HG02763 (cell line): ENCODE data around the gene CEACAM18.
"Not testable (repeated sequence)": the region's sequence is repeated elsewhere in the genome, so short reads cannot be mapped to it uniquely, and the experiment has no call there.

Source experiments
- ATAC-seq: cut with Tn5 transposase; IDR thresholded peaks from one replicate; pipeline ENCODE4 v1.9.1; 2021; ENCODE audit warnings: mild to moderate bottlenecking, moderate library complexity; ENCODE audit not compliant: unreplicated experiment

The CEACAM18 gene

DNA sequence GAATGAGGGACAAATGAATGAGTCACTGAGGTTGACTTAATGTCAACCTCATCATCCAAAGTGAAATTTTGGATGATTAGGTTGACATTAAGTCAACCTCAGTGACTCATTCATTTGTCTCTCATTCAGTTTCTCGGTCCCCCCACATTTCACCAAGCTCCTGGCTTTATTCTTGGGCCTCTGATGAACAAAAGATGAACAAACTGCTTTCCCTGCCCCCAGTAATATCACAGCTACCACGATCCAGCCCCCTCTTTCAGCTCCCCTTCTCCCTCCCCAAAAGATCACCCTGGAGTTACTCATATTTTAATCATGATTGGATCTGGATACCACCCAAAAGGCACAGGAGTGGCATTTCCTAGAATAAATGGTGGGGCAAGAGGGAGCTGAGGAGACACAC lies 10.8 kb downstream of the CEACAM18 start:
- no peak for ATAC-seq

DNA sequence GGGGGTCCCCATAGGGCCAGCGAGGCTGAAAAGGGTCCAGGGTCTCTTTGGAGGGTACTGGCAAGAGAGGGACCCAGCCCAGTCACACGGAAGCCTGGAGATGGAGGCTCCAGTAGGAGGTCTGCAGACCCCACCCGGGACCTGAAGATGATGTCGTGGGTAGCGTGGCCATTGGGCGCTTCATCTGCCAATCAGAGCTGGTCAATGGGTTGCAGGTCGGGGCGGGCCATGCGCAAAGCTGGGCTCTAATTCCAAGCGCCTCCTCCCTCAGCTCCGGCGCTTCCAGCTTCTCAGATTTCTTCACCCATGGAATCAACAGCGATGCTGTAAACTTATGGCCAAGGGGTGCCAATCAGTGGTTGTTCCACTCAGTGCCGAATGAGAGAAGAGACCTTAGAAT lies 12.3 kb downstream of the CEACAM18 start:
- ATAC-seq = no peak

DNA sequence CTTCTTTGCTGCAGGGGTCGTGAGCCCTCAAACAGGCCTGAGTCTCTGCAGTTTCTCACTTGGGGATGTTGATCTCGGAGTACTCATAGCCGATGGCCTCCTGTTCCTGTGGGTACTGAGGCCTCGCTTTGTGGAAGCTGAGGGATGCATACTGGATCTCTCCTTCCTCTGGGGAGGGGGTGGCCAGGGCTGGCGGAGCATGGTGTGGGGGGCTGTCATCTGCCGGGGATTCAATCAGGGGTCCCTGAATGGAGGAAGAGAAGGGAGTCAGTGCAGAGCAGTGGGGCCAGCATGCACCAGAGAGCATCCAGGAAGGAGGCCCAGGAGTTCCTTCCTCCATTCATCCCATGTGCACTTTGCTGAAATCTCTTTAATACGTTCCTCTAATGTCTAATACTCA lies 13.2 kb downstream of the CEACAM18 start:
- no peak for ATAC-seq

DNA sequence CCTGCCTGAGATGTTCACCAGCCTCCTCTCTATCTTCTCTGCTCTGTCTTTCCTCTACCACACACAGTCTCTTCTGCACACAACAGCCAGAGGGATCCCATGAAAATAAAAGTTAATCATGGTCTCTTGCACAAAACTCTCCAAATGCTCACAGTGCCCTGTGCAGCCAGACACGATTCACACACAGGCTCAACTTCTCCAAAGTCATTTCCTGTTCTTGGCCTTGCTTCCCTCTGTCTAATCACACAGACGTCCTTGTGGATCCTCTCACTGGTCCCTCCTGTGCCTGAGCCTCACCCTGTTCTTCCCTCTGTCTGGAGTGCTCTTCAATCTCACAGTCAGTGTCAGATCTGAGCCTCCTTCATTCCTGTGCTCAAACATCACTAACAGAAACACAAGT lies 15.4 kb downstream of the CEACAM18 start:
- ATAC-seq = no peak

DNA sequence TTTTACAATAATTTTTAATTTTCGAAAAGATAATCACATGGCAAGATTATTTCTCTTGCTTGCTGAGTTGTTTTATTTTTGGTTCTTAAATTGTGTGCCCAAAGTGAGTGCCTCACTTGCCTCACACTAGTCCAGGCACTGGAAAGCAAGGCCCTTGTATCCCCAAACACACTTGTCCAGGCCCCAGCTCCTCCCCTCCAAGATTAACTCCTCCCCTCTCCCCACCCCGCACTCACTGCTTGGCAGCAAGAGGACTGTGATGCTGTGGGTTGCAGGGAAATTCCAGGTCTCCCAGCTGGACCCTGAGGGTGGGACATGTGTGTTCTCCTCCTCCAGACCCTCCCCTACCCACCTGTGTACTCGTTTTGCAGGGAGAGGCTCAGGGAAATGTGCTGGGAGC lies 19.3 kb downstream of the CEACAM18 start:
- ATAC-seq = no peak

DNA sequence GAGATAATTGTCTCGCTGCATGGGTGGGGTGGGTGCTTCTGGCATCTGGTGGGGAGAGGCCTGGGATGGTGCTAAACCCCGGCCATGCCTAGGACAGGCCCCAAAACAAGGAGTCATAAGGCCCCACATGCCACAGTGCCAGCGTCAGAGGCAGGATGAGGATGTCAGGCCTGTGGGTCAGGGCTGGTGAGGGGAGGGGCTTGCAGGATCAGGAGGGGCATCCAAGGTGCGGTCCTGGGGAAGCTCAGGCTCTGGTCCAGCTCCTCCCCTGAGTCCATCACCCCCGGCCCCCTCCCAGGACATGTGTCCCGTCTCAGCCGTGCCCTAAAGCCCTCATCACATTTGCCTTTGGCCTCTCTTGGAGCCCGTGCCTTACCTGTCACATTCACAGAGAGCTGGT lies 22.6 kb downstream of the CEACAM18 start:
- ATAC-seq = not testable (repeated sequence)

DNA sequence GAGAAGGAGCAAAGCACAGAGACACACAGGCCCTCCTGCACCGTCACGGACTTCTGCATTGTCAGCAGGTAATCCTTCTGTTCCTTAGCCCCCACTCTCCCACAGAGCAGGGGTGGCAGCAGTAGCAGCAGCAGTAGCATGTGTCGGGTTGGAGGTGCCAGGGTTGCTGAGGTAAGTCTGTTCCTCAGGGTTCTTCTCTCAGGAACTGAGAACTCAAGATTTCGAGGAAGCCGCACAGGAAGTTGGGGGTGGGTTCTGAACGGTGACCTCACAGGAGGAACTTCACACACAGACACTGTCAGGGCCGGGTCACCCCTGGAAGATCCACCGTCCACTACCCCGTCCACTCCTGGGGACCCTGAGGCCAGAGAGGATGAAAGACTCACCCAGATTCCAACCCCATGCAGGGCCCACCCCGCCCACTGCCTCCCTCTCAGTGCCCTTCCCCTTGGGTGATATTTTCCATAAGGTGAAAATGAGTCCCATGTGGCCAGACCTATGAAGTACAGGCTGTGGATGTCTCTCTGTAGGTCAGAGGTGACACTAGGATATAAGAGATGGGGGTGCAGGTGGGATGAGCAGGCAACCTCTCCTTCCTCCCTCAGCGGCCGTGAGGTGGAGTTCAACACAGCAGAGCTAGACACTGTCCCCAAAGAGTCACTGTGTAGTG lies 23.4 kb downstream of the CEACAM18 start, which contains the start of gene SIGLEC12:
TSS of gene SIGLEC12 (minus strand) at position 207 of the 670 bp plus-strand sequence. CDS start at position 140, 67 bp downstream.
- ATAC-seq = no peak

DNA sequence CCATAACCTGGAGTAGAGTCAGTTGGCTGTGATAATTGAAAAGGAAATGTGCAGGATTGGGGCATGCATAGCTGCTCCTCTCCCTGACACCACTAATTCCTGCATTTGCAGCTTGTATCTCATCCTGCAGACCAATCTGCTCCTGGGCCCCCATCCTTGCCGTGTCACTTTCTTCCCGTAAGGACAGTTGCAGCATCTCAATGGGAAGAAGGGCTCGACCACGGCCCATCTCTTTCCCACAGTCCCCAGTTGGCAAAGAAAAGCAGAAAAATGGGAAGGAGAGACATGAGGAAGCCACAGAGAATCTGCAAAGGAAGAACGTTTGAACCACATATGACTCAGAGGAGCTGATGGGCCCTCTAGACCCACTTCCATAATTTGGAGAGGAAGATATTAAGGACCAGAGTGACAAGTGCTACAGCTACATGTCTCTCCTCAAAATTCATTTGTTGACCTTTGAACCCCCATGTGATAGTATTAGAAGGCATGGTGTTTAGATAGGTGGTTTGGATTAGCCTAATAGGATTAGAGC lies 25.0 kb downstream of the CEACAM18 start:
- no peak for ATAC-seq

DNA sequence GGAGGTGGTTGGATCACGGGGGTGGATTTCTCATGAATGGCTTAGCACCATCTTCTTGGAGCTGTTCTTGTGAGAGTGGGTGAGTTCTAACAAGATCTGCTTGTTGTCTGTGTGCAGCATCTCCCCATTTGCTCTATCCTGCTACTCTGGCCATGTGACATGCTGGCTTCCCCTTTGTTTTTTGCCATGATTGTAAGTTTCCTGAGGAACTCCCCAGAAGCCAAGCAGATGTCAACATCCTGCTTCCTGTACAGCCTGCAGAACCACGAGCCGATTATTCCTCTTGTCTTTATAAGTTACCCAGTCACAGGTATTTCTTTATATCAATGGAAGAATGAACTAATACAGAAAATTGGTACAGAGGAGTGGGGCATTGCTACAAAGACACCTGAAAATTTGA lies 25.6 kb downstream of the CEACAM18 start:
- ATAC-seq = no peak

DNA sequence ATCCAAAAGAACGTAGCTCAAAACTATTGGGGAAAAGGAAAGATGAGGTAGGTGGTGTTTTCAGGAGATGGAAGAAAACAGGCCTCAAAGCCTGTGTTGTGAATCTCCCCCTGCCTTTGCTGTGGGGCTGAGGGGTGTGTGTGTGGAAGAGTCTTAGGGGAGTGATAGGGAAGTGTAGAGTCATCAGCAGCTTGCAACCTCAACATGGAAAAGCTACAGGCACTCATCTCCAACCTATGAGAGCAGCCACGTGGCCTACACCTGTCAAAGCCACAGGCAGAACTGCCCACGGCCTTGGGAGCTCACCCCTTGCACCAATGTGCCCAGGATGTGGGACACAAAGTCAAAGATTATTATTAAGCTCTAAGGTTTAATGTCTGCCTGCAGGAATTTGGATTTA lies 27.6 kb downstream of the CEACAM18 start:
- ATAC-seq = no peak

DNA sequence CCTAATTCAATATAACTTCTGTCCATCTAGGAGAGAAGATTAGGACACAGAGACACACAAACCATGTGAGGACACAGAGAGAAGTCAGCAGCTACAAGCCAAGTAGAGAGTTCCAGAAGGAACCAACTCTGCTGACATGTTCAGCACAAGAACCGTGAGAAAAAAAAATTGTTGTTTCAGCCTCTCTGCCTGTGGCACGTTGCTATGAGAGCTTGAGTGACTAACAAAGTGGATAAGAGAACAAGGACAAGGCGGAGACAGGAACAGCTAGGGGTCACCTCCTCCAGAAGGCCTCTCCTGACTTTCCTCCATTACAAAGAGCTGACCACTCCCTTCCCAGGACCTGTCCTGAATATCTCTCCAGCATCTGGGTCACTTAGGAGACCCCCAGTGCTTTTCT lies 28.9 kb downstream of the CEACAM18 start:
- no peak for ATAC-seq

DNA sequence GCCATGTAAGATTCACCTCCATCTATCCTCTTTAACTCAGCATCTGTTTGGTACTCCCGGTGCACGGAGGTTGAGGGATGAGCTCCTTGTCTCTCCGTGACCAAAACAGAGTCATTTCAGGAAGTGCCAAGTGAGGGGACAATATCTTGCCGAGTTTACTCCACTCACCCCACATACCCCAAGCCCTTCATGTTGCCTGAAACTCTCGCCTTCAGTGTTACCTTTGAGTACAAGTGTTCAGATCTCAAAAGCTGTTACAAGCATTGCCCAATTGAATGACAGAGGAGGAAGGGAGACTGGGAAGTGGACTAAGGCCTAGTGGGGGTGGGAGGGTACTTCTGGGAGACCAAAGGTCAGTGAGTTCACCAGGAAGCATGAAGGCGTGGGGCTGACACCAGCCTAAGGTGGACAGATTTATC lies 29.3 kb downstream of the CEACAM18 start:
- no peak for ATAC-seq

DNA sequence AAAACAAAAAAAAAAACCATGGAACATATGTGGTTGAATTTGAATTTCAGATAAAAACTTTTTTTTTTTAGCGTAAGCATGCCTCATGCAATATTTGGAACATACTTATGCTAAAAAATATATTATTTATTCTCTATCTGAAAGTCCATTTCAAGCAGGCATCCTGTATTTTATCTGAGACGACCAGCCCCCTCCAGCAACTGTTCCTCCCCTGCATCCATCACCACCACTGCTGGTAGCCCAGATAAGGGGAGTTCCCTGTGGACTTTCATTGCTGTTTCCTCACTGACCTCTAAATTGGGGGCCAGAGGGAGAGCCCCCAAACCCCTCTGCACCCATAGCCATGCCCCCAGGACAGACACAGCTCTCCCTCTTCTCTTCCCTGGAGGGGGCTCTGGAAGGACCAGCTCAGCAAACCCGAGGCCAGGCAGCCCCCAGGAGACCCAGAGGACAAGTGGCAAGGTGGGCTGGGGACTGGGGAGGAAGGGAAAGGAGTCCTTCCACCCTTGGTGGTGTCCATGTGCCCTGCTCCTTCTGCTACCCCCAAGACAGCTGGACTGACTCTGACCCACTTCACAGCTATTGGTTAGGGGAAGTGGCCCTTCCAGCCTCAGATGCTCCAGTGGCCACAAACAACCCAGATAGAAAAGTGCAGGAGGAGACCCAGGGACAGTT lies 29.9 kb downstream of the CEACAM18 start:
- ATAC-seq = no peak

DNA sequence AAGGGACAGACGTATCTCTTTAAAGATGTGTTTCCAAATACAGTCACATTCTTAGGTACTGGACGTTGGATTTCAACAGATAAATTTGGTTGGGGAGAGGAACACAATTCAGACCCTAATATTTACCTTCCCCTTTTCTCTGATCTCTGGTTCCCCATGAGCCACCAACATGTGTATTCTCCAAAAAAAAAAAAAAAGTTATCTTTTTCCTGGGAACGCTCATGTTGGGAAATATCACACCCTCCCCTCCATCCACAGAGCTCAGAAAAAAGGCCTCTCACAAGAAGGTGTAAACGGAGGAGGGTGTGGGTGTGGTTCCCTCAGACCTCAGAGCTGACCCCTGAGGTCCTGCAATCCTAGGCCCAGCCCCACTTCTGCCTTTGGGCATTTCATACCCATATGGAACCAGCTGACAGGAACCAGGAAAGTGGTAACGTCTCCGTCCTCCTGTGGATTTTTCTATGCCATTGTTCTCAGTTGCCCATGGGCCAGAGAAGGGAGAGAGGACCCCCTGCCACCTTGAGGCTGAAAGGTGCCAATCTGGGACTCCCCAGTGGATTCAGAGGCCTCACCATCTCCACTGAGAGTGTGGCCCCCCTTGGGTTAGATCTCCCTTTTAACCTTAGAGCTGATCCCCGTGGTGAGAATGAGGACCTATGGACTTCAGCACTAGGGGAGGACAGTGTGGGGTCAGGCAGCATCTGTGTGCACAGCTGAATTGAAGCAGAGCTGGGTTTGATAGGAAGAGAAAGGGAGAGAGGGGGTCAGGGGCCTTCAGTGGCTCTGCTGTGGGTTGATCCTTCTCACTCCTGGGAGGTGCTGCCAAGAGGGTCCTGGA lies 31.7 kb downstream of the CEACAM18 start:
- ATAC-seq = no peak

DNA sequence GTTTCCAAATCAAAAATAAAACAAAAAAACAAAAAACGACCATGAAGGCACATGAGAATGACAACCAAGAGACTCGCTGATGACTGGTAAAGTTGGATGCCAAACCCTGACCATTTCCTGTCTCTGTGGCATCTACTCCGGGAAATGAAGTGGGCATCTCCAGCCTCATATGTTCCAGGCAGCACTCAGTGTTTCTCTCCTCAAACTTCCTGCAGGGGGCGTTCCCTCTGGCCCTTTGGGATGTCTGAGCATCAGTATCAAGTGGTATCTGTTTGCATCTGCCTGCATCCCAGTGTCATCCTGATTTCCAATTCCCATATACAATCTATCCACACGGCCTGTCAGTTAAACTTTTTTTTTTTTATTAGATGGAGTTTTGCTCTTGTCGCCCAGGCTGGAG lies 33.0 kb downstream of the CEACAM18 start:
- no peak for ATAC-seq

DNA sequence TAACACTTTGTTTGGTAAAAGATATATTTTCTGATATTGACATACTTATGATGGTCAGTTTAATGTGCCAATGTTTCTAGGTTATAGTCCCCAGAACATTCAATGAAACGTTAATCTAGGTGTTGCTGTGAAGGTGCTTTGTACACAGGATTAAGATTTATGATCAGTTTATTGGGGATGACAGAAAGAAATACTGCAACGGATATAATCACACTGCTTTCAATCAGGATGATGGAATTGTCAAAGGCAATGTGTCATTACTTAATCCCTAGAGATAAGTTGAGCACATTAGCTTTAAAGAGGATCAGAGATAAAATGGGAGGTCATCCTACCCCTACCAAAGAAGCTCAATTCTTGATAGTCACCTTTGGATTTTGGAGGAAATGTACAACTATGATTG lies 35.6 kb downstream of the CEACAM18 start:
- no peak for ATAC-seq

DNA sequence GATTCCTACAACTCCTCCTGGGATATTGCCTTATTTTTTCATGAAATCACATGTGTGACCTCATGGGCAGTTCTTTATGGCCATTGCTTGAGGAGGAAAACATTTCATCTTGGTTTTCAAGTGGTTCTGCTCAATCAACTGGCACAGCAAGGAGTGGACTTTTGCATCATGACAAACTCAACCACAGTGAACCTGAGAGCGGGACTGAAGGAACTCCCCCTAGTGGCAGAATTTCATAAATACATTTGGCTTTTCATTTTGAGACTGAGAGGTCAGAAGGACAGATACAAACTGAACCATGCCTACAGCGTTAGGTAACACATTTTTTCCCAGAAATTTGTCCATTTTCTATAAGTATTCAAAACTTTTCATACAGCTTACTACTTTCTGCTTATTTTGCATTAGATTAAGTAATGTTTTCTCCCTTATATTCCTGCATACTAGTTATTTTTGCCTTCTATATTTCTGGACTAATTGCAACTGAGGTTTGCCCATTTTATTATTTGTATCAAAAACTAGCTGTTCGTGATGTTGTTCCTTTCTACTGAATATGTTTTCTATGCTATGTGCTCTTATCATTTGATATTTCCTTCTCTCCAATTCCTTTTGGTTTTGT lies 36.6 kb downstream of the CEACAM18 start:
- no peak for ATAC-seq

DNA sequence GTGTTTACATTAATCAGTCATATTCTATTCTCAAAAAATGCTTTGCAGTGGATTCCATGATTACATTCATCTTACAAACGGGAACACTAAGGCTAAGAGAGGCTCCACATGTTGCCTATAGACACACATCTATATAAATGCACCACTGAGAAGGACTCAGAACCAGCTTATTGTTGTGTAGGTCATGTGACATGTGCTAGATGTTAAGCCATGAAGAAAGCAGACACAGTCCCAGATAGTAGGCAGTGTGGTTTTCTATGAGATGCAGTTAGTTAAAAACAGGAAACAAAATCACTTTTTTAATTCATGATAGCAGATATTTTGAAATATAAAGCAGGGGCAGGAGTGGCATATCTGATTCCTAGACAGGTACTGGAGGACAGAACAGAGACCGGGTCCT lies 42.4 kb downstream of the CEACAM18 start:
- ATAC-seq = no peak

DNA sequence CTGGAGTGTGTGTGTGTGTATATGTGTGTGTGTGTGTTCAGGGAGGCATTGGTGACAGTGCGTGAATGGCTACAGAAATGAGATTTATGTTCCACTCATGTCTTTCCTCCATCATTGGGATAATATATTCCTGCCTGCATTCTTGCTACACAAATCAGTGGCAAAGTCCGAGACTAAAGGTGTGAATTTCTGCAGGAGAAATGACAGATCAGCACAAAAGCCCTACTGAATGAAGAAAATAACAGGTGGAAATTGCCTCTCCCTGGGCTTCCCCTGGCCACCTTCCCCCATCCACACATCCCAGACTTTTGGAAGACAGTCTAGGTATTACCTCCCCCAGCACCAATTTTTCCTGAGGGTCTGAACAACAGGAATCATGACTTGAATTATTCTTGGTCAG lies 43.0 kb downstream of the CEACAM18 start:
- no peak for ATAC-seq

DNA sequence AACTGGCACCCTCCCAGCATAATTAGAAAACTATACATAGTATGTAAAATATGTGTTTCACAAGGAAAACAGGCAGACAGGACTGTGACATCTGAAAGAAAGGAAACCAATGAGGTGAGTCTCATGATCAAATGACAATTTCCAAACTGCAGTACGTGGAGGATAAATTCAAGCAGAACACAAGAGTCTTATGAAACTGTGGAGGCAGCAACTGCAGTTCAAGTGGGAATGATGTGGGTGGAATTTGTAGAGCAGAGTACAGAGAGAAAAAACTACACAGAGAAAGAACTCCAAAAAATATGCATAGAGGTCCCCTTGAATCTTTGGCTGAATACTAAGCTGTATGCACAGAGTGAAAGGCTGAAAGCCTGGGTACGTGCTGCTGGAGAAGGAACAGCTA lies 43.4 kb downstream of the CEACAM18 start:
- ATAC-seq = no peak

DNA sequence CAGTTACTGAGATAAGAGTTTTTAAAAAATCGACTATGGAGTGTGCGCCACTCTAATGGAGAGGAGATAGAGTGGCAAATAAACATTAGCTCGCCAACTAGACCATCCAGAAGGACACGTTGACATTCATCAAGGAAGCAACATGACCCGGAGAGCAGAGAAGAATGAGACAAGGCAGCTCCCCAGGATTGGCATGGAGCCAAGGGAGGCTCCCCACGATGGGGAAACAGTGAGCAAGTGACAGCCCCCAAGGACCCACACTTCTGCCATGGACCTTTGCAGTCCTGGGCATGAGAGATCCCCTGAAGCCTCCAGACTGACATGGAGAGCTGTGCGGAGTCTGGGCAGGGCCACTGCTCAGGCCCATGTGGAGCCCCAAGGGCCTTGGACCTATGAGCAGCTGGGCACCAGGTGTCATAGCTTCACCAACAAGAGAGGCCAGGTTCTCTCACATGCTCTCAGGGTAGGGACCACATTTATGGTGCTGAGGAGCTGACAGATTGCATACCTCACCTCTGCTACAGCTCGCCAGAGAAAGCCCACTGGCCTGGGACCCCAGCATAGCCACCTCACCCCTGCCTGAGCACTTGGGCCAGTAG lies 46.4 kb downstream of the CEACAM18 start:
- ATAC-seq = no peak
